ENCODE data around the gene ANKRD9.

ANKRD9 gene

DNA sequence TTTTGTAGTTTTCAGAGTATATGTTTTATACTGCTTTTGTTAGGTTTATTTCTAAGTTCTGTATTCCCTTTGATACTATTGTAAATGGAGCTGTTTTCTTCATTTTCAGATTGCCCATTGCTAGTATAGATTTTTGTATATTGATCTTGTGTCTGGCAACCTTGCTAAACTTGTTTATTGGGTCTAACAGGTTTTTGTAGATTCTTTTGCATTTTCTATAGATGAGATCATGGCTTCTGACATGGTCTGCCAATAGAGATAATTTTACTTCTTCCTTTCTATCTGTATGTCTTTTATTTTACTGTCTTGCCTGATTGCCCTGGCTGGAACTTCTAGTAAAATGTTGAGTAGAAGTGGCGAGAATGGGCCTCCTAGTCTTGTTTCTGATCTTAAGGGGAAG is 40.3 kb downstream of the ANKRD9 start:
- DNase-seq: no peak

- peak; percentile 45 for DNase-seq
These were observed 44.7 kb downstream of the ANKRD9 start for GRCh38 chr14:102464846-102465341.

- DNase-seq: no peak
These were observed 45.6 kb downstream of the ANKRD9 start for GRCh38 chr14:102464006-102464405.

- no peak for DNase-seq
These were observed 47.2 kb downstream of the ANKRD9 start for GRCh38 chr14:102462391-102462790.

DNA sequence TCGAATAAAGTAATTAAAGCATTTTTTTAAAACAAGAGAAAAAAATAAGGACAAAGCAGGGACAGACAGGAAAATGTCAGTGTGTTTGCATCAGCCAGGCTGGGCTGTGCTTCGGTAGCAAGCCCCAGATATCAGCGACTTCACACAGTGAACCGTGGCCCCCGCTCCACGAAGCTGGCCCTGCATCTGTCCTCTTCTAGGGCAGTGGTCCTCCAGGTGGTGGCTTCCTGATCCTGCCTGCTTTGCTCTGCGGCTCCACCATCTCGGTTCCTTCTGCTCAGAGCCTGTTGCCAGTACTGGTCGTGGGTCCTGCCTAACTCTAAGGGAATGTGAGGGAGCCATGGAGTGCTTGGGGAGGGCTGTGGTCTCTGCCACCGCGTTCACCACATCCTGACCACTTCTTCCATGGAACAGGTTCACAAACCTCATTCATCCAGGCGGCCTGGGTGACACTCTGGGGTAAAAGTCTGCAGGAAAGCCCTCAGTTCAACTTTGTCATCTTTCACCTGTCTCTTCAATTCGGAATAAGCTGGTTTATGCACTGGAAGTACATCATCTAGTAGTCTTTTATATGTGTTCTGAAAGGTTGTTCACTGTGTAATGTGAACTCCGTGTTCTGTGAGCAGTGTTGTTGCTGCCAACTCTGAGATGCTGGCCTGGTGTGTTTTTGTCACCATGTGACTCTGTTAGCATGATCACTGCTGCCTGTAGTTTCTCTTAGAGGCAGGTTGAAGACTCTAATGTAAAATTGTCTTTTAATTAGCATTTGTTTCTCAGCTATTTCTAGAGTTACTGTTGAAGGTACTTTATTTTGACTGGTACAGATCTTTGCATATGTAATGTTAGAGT is 47.9 kb downstream of the ANKRD9 start:
- no peak for DNase-seq

DNA sequence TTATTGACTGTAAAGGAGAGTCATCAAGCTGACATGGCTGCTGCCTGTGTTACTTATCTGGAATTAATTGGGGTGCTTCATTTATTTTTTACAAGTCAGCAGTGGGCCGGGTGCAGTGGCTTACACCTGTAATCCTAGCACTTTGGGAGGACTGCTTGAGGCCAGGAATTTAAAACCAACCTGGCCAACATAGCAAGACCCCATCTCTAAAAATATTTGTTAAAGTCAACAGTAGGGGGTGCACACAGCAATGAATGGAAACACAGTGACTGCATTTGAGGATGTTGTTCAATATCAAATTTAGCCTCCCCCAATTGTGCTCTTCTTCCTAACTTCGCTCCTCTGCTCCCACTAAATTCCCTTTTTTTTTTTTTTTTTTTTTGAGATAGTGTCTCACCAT is 52.1 kb downstream of the ANKRD9 start:
- no peak for DNase-seq

DNA sequence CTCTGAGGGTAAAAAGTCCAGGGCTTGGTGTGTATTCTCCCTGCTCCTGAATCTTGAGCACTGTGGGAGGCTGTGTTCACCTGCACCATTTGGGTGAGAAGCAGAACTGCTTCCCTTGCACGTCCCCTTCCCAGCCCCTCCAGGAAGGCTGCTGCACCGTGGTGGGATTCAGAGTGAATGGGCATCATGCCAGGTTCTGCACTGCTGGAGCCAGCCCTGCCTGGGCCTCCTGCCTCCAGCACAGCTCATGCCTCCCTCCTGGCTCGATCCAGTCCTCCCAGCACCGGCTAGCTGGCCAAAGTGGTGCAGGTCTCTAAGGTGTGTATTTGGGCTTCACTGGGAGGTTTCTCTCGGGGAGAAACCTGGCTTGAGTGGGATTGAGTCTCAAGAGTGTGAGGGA is 54.9 kb downstream of the ANKRD9 start:
- DNase-seq: no peak

GRCh38 chr14:102452302-102452701 is 57.3 kb downstream of the ANKRD9 start:
- DNase-seq: no peak

All from NCI-H510A treated with DMSO at 0.1 percent for 48 hours (cell line).